MM.1S (cell line): ENCODE measurements around the gene ITGA3.

Source experiments
- EZH2 ChIP-seq: fragments of 300-600 bp; sonication (generic); optimal IDR thresholded peaks from 2 replicates; pipeline ENCODE3; 2017; ENCODE audit warnings: low read depth, mild to moderate bottlenecking, antibody characterized with exemption, low read length, mixed read lengths
- EZH2phosphoT487 ChIP-seq: fragments of 300-600 bp; sonication (generic); IDR thresholded peaks from 2 replicates; pipeline ENCODE4 v1.6.1; 2018; ENCODE audit warnings: antibody characterized with exemption, low read length
- TF ChIP-seq, protein P1 (sequence below): fragments of 300-600 bp; sonication (generic); IDR thresholded peaks from 2 replicates; pipeline ENCODE4 v1.5.1; 2016; ENCODE audit warnings: antibody characterized with exemption, low read length, mixed read lengths

DNA sequence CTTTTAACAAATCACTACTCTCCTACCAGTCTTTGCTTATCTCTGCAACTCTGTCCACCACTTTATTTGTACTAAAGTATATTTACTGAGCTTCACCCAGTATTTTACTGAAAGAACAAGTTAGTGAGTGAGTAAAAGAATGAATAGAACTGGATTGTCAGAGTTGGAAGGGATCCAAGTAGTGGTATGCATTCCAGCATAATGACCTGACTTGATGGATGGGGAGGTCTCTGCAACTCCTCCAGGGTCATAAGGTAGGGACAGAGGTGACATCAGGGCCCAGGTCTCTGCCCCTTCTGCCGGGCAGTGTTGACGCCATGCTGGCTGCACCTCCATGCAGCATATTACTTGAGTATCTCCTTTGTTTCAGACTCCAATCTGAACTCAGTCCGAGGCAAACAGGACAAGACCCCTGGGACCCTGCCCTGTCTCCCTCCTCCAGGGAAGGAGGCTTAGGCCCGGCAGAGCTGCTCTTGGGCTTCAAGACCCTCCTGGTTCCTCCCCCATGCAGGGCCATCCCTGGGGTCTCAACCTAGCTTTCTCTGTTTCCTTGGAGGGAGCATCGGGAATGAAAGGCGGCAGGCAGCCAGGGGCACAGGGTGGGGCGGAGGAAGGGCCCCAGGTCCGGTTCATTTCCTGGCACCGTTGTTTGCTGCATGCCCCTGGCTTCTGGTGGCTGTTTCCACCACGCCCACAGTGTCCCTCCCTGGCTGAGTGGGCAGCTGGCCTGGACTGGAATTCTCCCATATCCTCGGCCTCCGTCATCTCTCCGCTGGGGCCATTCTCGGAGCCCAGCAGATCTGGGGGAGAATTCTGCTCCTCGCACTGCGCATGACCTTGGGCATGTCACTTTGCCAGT is 12.4 kb upstream of the ITGA3 start:
- TF ChIP-seq, protein P1, sequence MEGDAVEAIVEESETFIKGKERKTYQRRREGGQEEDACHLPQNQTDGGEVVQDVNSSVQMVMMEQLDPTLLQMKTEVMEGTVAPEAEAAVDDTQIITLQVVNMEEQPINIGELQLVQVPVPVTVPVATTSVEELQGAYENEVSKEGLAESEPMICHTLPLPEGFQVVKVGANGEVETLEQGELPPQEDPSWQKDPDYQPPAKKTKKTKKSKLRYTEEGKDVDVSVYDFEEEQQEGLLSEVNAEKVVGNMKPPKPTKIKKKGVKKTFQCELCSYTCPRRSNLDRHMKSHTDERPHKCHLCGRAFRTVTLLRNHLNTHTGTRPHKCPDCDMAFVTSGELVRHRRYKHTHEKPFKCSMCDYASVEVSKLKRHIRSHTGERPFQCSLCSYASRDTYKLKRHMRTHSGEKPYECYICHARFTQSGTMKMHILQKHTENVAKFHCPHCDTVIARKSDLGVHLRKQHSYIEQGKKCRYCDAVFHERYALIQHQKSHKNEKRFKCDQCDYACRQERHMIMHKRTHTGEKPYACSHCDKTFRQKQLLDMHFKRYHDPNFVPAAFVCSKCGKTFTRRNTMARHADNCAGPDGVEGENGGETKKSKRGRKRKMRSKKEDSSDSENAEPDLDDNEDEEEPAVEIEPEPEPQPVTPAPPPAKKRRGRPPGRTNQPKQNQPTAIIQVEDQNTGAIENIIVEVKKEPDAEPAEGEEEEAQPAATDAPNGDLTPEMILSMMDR = no peak
- TF ChIP-seq EZH2 (no peak), EZH2phosphoT487 (no peak)
